Neural cell (in vitro differentiated cells): ENCODE measurements around the gene PLEKHG3. TPM values are rescaled to one million over a fixed set of nuclear protein-coding genes. Genes with fewer than 3 reads are reported as not detected.

Experiments used
- H2AFZ ChIP-seq: fragments of 200-600, 300-800 bp; sonication (generic), shearing (Covaris generic); 2 replicates; pipeline ENCODE4 v1.6.0; 2014; ENCODE audit warnings: low read depth, mild to moderate bottlenecking, antibody characterized with exemption, low read length, moderate library complexity
- H3F3A ChIP-seq: fragments of 200-600 bp; shearing (Covaris generic); 2 replicates; pipeline ENCODE4 v1.6.1; 2016; ENCODE audit warnings: mild to moderate bottlenecking, moderate library complexity, mixed read lengths, antibody characterized with exemption, low read length; ENCODE audit not compliant: insufficient read depth, poor library complexity, severe bottlenecking
- H3K27ac ChIP-seq: fragments of 200-600, 300-800 bp; sonication (generic), shearing (Covaris generic); 2 replicates; pipeline ENCODE4 v1.5.1; 2014; ENCODE audit warnings: mild to moderate bottlenecking, low read length, moderate library complexity
- H3K27me3 ChIP-seq: fragments of 300-800, 200-600 bp; sonication (generic), shearing (Covaris generic); 2 replicates; pipeline ENCODE4 v1.6.0; 2014; ENCODE audit warnings: mild to moderate bottlenecking, low read depth, low read length, moderate library complexity; ENCODE audit not compliant: insufficient read depth
- H3K36me3 ChIP-seq: fragments of 300-800, 200-600 bp; sonication (generic), shearing (Covaris generic); 2 replicates; pipeline ENCODE4 v1.5.1; 2014; ENCODE audit warnings: mild to moderate bottlenecking, antibody characterized with exemption, low read length, moderate library complexity; ENCODE audit not compliant: insufficient read depth
- H3K4me2 ChIP-seq: fragments of 300-800, 200-600 bp; sonication (generic), shearing (Covaris generic); 2 replicates; pipeline ENCODE4 v1.6.0; 2014; ENCODE audit warnings: mild to moderate bottlenecking, low read length
- H3K4me3 ChIP-seq: fragments of 300-800, 200-600 bp; sonication (generic), shearing (Covaris generic); 2 replicates; pipeline ENCODE4 v1.5.1; 2014; ENCODE audit warnings: mild to moderate bottlenecking, low read length, moderate library complexity
- H3K79me2 ChIP-seq: fragments of 200-600 bp; shearing (Covaris generic); replicated peaks from 2 replicates; pipeline ENCODE4 v1.6.0; 2014; ENCODE audit warnings: mild to moderate bottlenecking, low read length, moderate library complexity; ENCODE audit not compliant: insufficient read depth
- H3K9ac ChIP-seq: fragments of 300-800, 200-600 bp; sonication (generic), shearing (Covaris generic); 2 replicates; pipeline ENCODE4 v1.6.1; 2016; ENCODE audit warnings: mild to moderate bottlenecking, low read length, mixed read lengths
- H3K9me2 ChIP-seq: fragments of 200-600 bp; shearing (Covaris generic); 2 replicates; pipeline ENCODE4 v1.6.1; 2016; ENCODE audit warnings: mild to moderate bottlenecking, low read length, mixed read lengths; ENCODE audit not compliant: insufficient read depth
- H3K9me3 ChIP-seq: fragments of 200-600, 300-800 bp; sonication (generic), shearing (Covaris generic); 2 replicates; pipeline ENCODE4 v1.6.1; 2016; ENCODE audit warnings: mild to moderate bottlenecking, mixed run types, low read length, moderate library complexity, mixed read lengths
- H4K20me1 ChIP-seq: fragments of 200-600 bp; shearing (Covaris generic); 2 replicates; pipeline ENCODE4 v1.6.1; 2016; ENCODE audit warnings: mild to moderate bottlenecking, mixed run types; ENCODE audit not compliant: insufficient read depth
- CTCF ChIP-seq: fragments of 450-650 bp; IDR thresholded peaks from 2 replicates; pipeline ENCODE4 v1.5.1; 2014; ENCODE audit warnings: antibody characterized with exemption, mild to moderate bottlenecking, moderate library complexity; ENCODE audit not compliant: poor library complexity, severe bottlenecking
- EP300 ChIP-seq: fragments of 450-650 bp; conservative IDR thresholded peaks from 2 replicates; pipeline ENCODE4 v1.6.1; 2014; ENCODE audit warnings: antibody characterized with exemption, mild to moderate bottlenecking, moderate library complexity; ENCODE audit not compliant: poor library complexity, severe bottlenecking
- EZH2 ChIP-seq: fragments of 200-600, 300-800 bp; shearing (Covaris generic), sonication (generic); IDR thresholded peaks from 2 replicates; pipeline ENCODE4 v1.6.1; 2014; ENCODE audit warnings: antibody characterized with exemption, low read length, borderline replicate concordance, mild to moderate bottlenecking; ENCODE audit not compliant: insufficient read depth, poor library complexity, severe bottlenecking
- MXI1 ChIP-seq: fragments of 450-650 bp; conservative IDR thresholded peaks from 2 replicates; pipeline ENCODE4 v1.6.1; 2014; ENCODE audit warnings: antibody characterized with exemption, mild to moderate bottlenecking; ENCODE audit not compliant: poor library complexity, severe bottlenecking
- POLR2AphosphoS5 ChIP-seq: IDR thresholded peaks from 2 replicates; pipeline ENCODE4 v1.6.1; 2012
- RAD21 ChIP-seq: fragments of 450-650 bp; conservative IDR thresholded peaks from 2 replicates; pipeline ENCODE4 v1.6.1; 2014; ENCODE audit warnings: antibody characterized with exemption, mild to moderate bottlenecking, moderate library complexity
- REST ChIP-seq: IDR thresholded peaks from 2 replicates; pipeline ENCODE4 v1.6.1; 2012; ENCODE audit warnings: borderline replicate concordance
- SMC3 ChIP-seq: fragments of 450-650 bp; conservative IDR thresholded peaks from 2 replicates; pipeline ENCODE4 v1.6.1; 2014; ENCODE audit warnings: antibody characterized with exemption, mild to moderate bottlenecking, moderate library complexity; ENCODE audit not compliant: poor library complexity
- TAF1 ChIP-seq: IDR thresholded peaks from 2 replicates; pipeline ENCODE4 v1.6.1; 2012; ENCODE audit warnings: low read depth
- polyA plus RNA-seq: library from polyadenylated mRNA; depleted of rRNA; stranded (reverse); fragments of >200 nt; gene quantifications from 2 replicates; pipeline ENCODE4 v1.2.3, GENCODE V29; 2014

PLEKHG3 gene
- polyA plus RNA-seq, 1 donor from 2014 or later = 15.8 TPM

GRCh38 chr14:64673748-64674147, 30.5 kb upstream of the PLEKHG3 start:
- H4K20me1 ChIP-seq = no peaks in the 10 kb centered on the region
- no peak for TF ChIP-seq CTCF
- TF ChIP-seq EP300 = no peak
- no peak for TF ChIP-seq MXI1
- no peak for TF ChIP-seq REST
- no peak for TF ChIP-seq TAF1
- no peak for TF ChIP-seq EZH2
- TF ChIP-seq SMC3 = no peak
- no peak for TF ChIP-seq POLR2AphosphoS5
- TF ChIP-seq RAD21 = no peak
- H2AFZ ChIP-seq = no peak overlapping the region
- H3K4me2 ChIP-seq = no peak overlapping the region
- H3K27me3 ChIP-seq = no peaks in the 10 kb centered on the region
- no peaks in the 10 kb centered on the region for H3K9me3 ChIP-seq
- H3K36me3 ChIP-seq = no peaks in the 10 kb centered on the region
- no peak overlapping the region for H3K4me3 ChIP-seq
- H3K79me2 ChIP-seq = no peaks in the 10 kb centered on the region
- no peaks in the 10 kb centered on the region for H3F3A ChIP-seq
- no peaks in the 10 kb centered on the region for H3K9me2 ChIP-seq
- no peak overlapping the region for H3K9ac ChIP-seq
- H3K27ac ChIP-seq = no peak overlapping the region

- H3K36me3 ChIP-seq = no peaks in the 10 kb centered on the region
- H2AFZ ChIP-seq = no peak overlapping the region
- H3K4me3 ChIP-seq = no peak overlapping the region
- H3K27ac ChIP-seq = no peak overlapping the region
- H3K4me2 ChIP-seq = no peak overlapping the region
- no peaks in the 10 kb centered on the region for H3F3A ChIP-seq
- no peak for TF ChIP-seq EZH2
- no peak for TF ChIP-seq RAD21
- no peak for TF ChIP-seq EP300
- TF ChIP-seq CTCF = no peak
- TF ChIP-seq POLR2AphosphoS5 = no peak
- no peak for TF ChIP-seq TAF1
- TF ChIP-seq SMC3 = no peak
- TF ChIP-seq MXI1 = no peak
- no peak for TF ChIP-seq REST
- no peaks in the 10 kb centered on the region for H3K9me3 ChIP-seq
- no peak overlapping the region for H3K9ac ChIP-seq
- H3K9me2 ChIP-seq = no peaks in the 10 kb centered on the region
- no peaks in the 10 kb centered on the region for H3K27me3 ChIP-seq
- H3K79me2 ChIP-seq = no peaks in the 10 kb centered on the region
- no peaks in the 10 kb centered on the region for H4K20me1 ChIP-seq
Measured at GRCh38 chr14:64674829-64675228, 29.4 kb upstream of the PLEKHG3 start.
